ENCODE results near the gene DOCK4.

DNA sequence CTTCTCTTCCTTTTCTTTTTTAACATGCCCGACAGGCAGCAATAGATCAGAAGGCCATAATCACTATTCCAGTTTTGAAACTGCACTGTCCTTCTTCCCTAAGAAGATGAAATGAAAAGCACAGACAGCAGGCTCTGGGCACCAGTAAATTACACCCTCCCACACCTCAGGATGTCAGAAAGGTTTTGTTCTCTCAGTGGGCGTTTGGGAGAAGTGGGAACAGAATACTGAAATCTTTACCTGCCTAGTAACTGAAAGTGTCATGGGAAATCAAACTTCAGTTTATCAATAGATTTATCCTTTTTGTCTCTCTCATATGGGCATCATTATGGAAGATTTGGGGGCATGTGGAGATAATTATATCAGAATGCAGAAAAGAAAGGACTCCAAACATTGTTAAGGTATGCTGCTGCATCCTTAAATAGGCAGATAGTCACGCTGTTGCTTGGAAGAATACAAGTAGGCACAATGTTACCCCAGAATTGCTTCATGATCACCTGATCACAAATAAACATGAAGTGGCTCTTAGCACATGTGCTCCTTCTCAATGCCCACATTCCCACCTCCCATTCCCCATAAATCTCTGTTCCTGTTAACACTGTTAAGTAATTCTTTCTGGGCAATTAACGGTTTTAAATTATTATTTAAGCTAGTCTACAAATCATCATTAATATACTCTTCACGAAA, 113.3 kb downstream of the DOCK4 start:
- TF ChIP-seq, protein P1, sequence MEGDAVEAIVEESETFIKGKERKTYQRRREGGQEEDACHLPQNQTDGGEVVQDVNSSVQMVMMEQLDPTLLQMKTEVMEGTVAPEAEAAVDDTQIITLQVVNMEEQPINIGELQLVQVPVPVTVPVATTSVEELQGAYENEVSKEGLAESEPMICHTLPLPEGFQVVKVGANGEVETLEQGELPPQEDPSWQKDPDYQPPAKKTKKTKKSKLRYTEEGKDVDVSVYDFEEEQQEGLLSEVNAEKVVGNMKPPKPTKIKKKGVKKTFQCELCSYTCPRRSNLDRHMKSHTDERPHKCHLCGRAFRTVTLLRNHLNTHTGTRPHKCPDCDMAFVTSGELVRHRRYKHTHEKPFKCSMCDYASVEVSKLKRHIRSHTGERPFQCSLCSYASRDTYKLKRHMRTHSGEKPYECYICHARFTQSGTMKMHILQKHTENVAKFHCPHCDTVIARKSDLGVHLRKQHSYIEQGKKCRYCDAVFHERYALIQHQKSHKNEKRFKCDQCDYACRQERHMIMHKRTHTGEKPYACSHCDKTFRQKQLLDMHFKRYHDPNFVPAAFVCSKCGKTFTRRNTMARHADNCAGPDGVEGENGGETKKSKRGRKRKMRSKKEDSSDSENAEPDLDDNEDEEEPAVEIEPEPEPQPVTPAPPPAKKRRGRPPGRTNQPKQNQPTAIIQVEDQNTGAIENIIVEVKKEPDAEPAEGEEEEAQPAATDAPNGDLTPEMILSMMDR (IDR thresholded peaks at IDR 0.05; ENCODE audit: insufficient read depth, low read length, poor library complexity, severe bottlenecking): no peak
- TF ChIP-seq EZH2phosphoT487 (conservative IDR thresholded peaks at IDR 0.05; ENCODE audit: low read length): no peak
